NT2/D1 (cell line): ENCODE results near the gene ZNF618.

Experiments
- SUZ12 ChIP-seq: IDR thresholded peaks from 2 replicates; pipeline ENCODE4 v1.6.1; 2011; ENCODE audit not compliant: insufficient read length, insufficient read depth; ENCODE audit errors: extremely low read depth
- YY1 ChIP-seq: IDR thresholded peaks from 2 replicates; pipeline ENCODE4 v1.6.1; 2011; ENCODE audit not compliant: insufficient read length, insufficient read depth
- ZNF274 ChIP-seq: IDR thresholded peaks from 2 replicates; pipeline ENCODE4 v1.6.1; 2011; ENCODE audit warnings: mild to moderate bottlenecking, low read depth, low read length

GRCh38 chr9:114027159-114027862 lies 151.2 kb downstream of the ZNF618 start:
- TF ChIP-seq SUZ12, result no peak
- no peak for TF ChIP-seq YY1
- TF ChIP-seq ZNF274, result no peak
